H9 (cell line): ENCODE measurements around the gene OVOL2. TPM values are rescaled to one million over a fixed set of nuclear protein-coding genes. Genes with fewer than 3 reads are reported as not detected.
A peak's percentile ranks its signal among the peaks of the same experiment; 100 is the strongest.

ENCODE experiments used
- DNase-seq: peaks from one replicate; pipeline ENCODE4 v3.0.0-alpha.2; 2017
- H2AFZ ChIP-seq: one replicate; pipeline ENCODE4 v1.6.1; 2013; ENCODE audit warnings: mild to moderate bottlenecking, low read length, control low read depth, moderate library complexity
- H2AK5ac ChIP-seq: 2 replicates; pipeline ENCODE4 v1.6.1; 2013; ENCODE audit warnings: low read length, control low read depth, mixed read lengths; ENCODE audit not compliant: insufficient read length
- H2BK120ac ChIP-seq: one replicate; pipeline ENCODE4 v1.6.1; 2013; ENCODE audit warnings: low read depth, mild to moderate bottlenecking, low read length, control low read depth, inconsistent platforms; ENCODE audit not compliant: poor library complexity, severe bottlenecking
- H2BK12ac ChIP-seq: 2 replicates; pipeline ENCODE4 v1.6.1; 2013; ENCODE audit warnings: low read length, control low read depth, mixed read lengths, low read depth; ENCODE audit not compliant: insufficient read length
- H2BK15ac ChIP-seq: 2 replicates; pipeline ENCODE4 v1.6.1; 2013; ENCODE audit warnings: low read depth, low read length, control low read depth
- H2BK20ac ChIP-seq: one replicate; pipeline ENCODE4 v1.6.1; 2013; ENCODE audit warnings: low read depth, mild to moderate bottlenecking, low read length, control low read depth, inconsistent platforms; ENCODE audit not compliant: poor library complexity, severe bottlenecking
- H2BK5ac ChIP-seq: 2 replicates; pipeline ENCODE4 v1.6.1; 2013; ENCODE audit warnings: low read length, control low read depth, mixed read lengths; ENCODE audit not compliant: insufficient read length
- H3K14ac ChIP-seq: 2 replicates; pipeline ENCODE4 v1.6.1; 2013; ENCODE audit warnings: low read length, control low read depth; ENCODE audit not compliant: insufficient read depth
- H3K18ac ChIP-seq: 2 replicates; pipeline ENCODE4 v1.6.1; 2013; ENCODE audit warnings: low read depth, mild to moderate bottlenecking, mixed read lengths, low read length, control low read depth; ENCODE audit not compliant: insufficient read length
- H3K23ac ChIP-seq: 2 replicates; pipeline ENCODE4 v1.6.1; 2013; ENCODE audit warnings: low read length, control low read depth, mixed read lengths, low read depth; ENCODE audit not compliant: insufficient read length
- H3K23me2 ChIP-seq: 2 replicates; pipeline ENCODE4 v1.6.1; 2013; ENCODE audit warnings: low read depth, mild to moderate bottlenecking, mixed read lengths, low read length, control low read depth; ENCODE audit not compliant: insufficient read length, poor library complexity, severe bottlenecking
- H3K27ac ChIP-seq: 2 replicates; pipeline ENCODE4 v1.5.1; 2013; ENCODE audit warnings: low read length, control low read depth, mixed read lengths, low read depth; ENCODE audit not compliant: insufficient read length
- H3K27me3 ChIP-seq: 2 replicates; pipeline ENCODE4 v1.6.1; 2013; ENCODE audit warnings: low read length, control low read depth, inconsistent platforms; ENCODE audit not compliant: insufficient read depth
- H3K4ac ChIP-seq: 2 replicates; pipeline ENCODE4 v1.6.1; 2013; ENCODE audit warnings: low read depth, mild to moderate bottlenecking, control low read depth, inconsistent platforms, low read length, moderate library complexity
- H3K4me1 ChIP-seq: 2 replicates; pipeline ENCODE4 v1.6.1; 2013; ENCODE audit warnings: low read length, control low read depth, inconsistent platforms; ENCODE audit not compliant: insufficient read depth
- H3K4me2 ChIP-seq: 2 replicates; pipeline ENCODE4 v1.6.1; 2013; ENCODE audit warnings: low read length, control low read depth, mixed read lengths; ENCODE audit not compliant: insufficient read length, insufficient read depth
- H3K56ac ChIP-seq: 2 replicates; pipeline ENCODE4 v1.6.1; 2013; ENCODE audit warnings: low read depth, mild to moderate bottlenecking, mixed read lengths, low read length, control low read depth; ENCODE audit not compliant: insufficient read length
- H3K79me1 ChIP-seq: 2 replicates; pipeline ENCODE4 v1.6.1; 2013; ENCODE audit warnings: low read depth, mild to moderate bottlenecking, moderate library complexity, low read length, control low read depth, inconsistent platforms; ENCODE audit not compliant: insufficient read depth, poor library complexity, severe bottlenecking
- H3K79me2 ChIP-seq: 2 replicates; pipeline ENCODE4 v1.6.1; 2013; ENCODE audit warnings: low read length, control low read depth, inconsistent platforms; ENCODE audit not compliant: insufficient read depth
- H3K9ac ChIP-seq: 2 replicates; pipeline ENCODE4 v1.6.1; 2013; ENCODE audit warnings: low read length, control low read depth, mixed read lengths; ENCODE audit not compliant: insufficient read length; ENCODE audit errors: extremely low read depth
- H3K9me3 ChIP-seq: one replicate; pipeline ENCODE4 v1.6.1; 2013; ENCODE audit warnings: low read depth, low read length, inconsistent platforms; ENCODE audit not compliant: control insufficient read depth
- H3T11ph ChIP-seq: one replicate; pipeline ENCODE4 v1.6.1; 2013; ENCODE audit warnings: mild to moderate bottlenecking, low read length, control low read depth, inconsistent platforms
- H4K20me1 ChIP-seq: one replicate; pipeline ENCODE4 v1.6.1; 2013; ENCODE audit not compliant: control insufficient read depth, insufficient read length, insufficient read depth
- H4K5ac ChIP-seq: 2 replicates; pipeline ENCODE4 v1.6.1; 2013; ENCODE audit warnings: low read depth, mild to moderate bottlenecking, mixed read lengths, low read length, control low read depth; ENCODE audit not compliant: insufficient read length
- H4K8ac ChIP-seq: replicated peaks from 2 replicates; pipeline ENCODE4 v1.6.1; 2013; ENCODE audit warnings: low read length, control low read depth, mixed read lengths, low read depth; ENCODE audit not compliant: insufficient read length
- H4K91ac ChIP-seq: 2 replicates; pipeline ENCODE4 v1.6.1; 2013; ENCODE audit warnings: low read depth, mild to moderate bottlenecking, moderate library complexity, mixed read lengths, low read length, control low read depth; ENCODE audit not compliant: insufficient read length
- H3K27ac Mint-ChIP-seq, 3 experiments: 2 replicates in 2 of 3; 3 replicates in 1 of 3; pipeline ENCODE4 v1.8.0; 2020 to 2021; ENCODE audit warnings: mixed read lengths in 3 of 3, mild to moderate bottlenecking in 1 of 3, moderate library complexity in 1 of 3
- H3K27me3 Mint-ChIP-seq: 2 replicates; pipeline ENCODE4 v1.8.0; 2021; ENCODE audit warnings: low read depth, mild to moderate bottlenecking, moderate library complexity, mixed read lengths
- H3K36me3 Mint-ChIP-seq, 3 experiments: 2 replicates in 2 of 3; 3 replicates in 1 of 3; pipeline ENCODE4 v1.8.0; 2020 to 2021; ENCODE audit warnings: low read depth in 3 of 3, mixed read lengths in 3 of 3; ENCODE audit not compliant: insufficient read depth in 1 of 3
- H3K4me1 Mint-ChIP-seq, 2 experiments: 2 replicates each; pipeline ENCODE4 v1.8.0; 2020; ENCODE audit warnings: mixed read lengths in 2 of 2
- H3K4me3 Mint-ChIP-seq, 2 experiments: 2 replicates in 1 of 2; 3 replicates in 1 of 2; pipeline ENCODE4 v1.8.0; 2020 to 2021; ENCODE audit warnings: mild to moderate bottlenecking in 2 of 2, mixed read lengths in 2 of 2, moderate library complexity in 1 of 2
- H3K9me3 Mint-ChIP-seq, 2 experiments: 2 replicates in 1 of 2; 3 replicates in 1 of 2; pipeline ENCODE4 v1.8.0; 2020; ENCODE audit warnings: mild to moderate bottlenecking in 2 of 2, mixed read lengths in 2 of 2, moderate library complexity in 1 of 2
- WGBS: extraction: QIAGEN DNeasy Blood & Tissue Kit; methylation state at CpG from one replicate; pipeline ENCODE4 v1.1.7; 2013; ENCODE audit warnings: missing lambda C conversion rate, low lambda C conversion rate, mixed read lengths; ENCODE audit not compliant: insufficient read length; ENCODE audit errors: extremely low coverage; 5-methylcytosine and 5-hydroxymethylcytosine counted together
- total RNA-seq: library from RNA; stranded (reverse); gene quantifications from 2 replicates; pipeline ENCODE4 v1.2.1, GENCODE V29; 2021
- TF ChIP-seq, protein P1 (sequence below): fragments of 200-600 bp; sonication (generic); conservative IDR thresholded peaks from 3 replicates; pipeline ENCODE4 v1.8.0; 2021; ENCODE audit warnings: antibody characterized with exemption, mild to moderate bottlenecking

The OVOL2 gene
- total RNA-seq, 1 experiment from 2014 or later, result 5.8 TPM

GRCh38 chr20:17995967-17996819 is 61.5 kb downstream of the OVOL2 start:
- no peak overlapping the region for H2BK120ac ChIP-seq
- no peak overlapping the region for H2BK12ac ChIP-seq
- H2BK15ac ChIP-seq, result no peak overlapping the region
- no peaks in the 10 kb centered on the region for H4K20me1 ChIP-seq
- H2BK20ac ChIP-seq, result no peak overlapping the region
- no peak overlapping the region for H2AFZ ChIP-seq
- H2BK5ac ChIP-seq, result no peak overlapping the region
- peaks cover 8 to 9% of the 10 kb centered on the region in 2 experiments for H3K4me1 Mint-ChIP-seq
- H2AK5ac ChIP-seq, result no peak overlapping the region
- H3K27me3 Mint-ChIP-seq, result no peaks in the 10 kb centered on the region
- H3K27me3 ChIP-seq, result no peaks in the 10 kb centered on the region
- no peak overlapping the region; a peak in 1 of 5 replicates for H3K4me3 Mint-ChIP-seq
- no peak overlapping the region for H3K4ac ChIP-seq
- no peak overlapping the region for H3K4me2 ChIP-seq
- no peak overlapping the region; the same call in 1 of the 2 replicates for H3K14ac ChIP-seq
- no peaks in the 10 kb centered on the region for H3K23me2 ChIP-seq
- no peak overlapping the region for H3K9ac ChIP-seq
- no peaks in the 10 kb centered on the region for H3K79me1 ChIP-seq
- no peak overlapping the region for H3K27ac Mint-ChIP-seq
- no peak overlapping the region for H4K91ac ChIP-seq
- no peaks in the 10 kb centered on the region for H3K4me1 ChIP-seq
- H3K27ac ChIP-seq, result no peak overlapping the region
- no CpG with 5 or more reads among the region's 16 CpGs for WGBS
- H3K79me2 ChIP-seq, result no peaks in the 10 kb centered on the region
- H3K56ac ChIP-seq, result no peak overlapping the region
- no peak overlapping the region for H3K18ac ChIP-seq
- no peak overlapping the region for H3K23ac ChIP-seq
- TF ChIP-seq, protein P1, sequence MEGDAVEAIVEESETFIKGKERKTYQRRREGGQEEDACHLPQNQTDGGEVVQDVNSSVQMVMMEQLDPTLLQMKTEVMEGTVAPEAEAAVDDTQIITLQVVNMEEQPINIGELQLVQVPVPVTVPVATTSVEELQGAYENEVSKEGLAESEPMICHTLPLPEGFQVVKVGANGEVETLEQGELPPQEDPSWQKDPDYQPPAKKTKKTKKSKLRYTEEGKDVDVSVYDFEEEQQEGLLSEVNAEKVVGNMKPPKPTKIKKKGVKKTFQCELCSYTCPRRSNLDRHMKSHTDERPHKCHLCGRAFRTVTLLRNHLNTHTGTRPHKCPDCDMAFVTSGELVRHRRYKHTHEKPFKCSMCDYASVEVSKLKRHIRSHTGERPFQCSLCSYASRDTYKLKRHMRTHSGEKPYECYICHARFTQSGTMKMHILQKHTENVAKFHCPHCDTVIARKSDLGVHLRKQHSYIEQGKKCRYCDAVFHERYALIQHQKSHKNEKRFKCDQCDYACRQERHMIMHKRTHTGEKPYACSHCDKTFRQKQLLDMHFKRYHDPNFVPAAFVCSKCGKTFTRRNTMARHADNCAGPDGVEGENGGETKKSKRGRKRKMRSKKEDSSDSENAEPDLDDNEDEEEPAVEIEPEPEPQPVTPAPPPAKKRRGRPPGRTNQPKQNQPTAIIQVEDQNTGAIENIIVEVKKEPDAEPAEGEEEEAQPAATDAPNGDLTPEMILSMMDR, result peak; percentile 88
- no peak overlapping the region for H4K5ac ChIP-seq
- no peak for DNase-seq
- no peak overlapping the region for H4K8ac ChIP-seq
- H3K36me3 Mint-ChIP-seq, result 0 out of 7 replicates have a peak, but pooled peaks cover 0 to 4% (median 0%) of the 10 kb centered on the region in 3 experiments
- no peaks in the 10 kb centered on the region for H3K9me3 Mint-ChIP-seq
- H3K9me3 ChIP-seq, result no peaks in the 10 kb centered on the region
- H3T11ph ChIP-seq, result no peak overlapping the region
